HG03097 (cell line): Measurements from ENCODE around the gene PRKRA.
"Not testable (repeated sequence)": the region's sequence is repeated elsewhere in the genome, so short reads cannot be mapped to it uniquely, and the experiment has no call there.

Source experiments
- ATAC-seq: cut with Tn5 transposase; IDR thresholded peaks from one replicate; pipeline ENCODE4 v1.9.1; 2021; ENCODE audit not compliant: unreplicated experiment, low FRiP score

Gene PRKRA

DNA sequence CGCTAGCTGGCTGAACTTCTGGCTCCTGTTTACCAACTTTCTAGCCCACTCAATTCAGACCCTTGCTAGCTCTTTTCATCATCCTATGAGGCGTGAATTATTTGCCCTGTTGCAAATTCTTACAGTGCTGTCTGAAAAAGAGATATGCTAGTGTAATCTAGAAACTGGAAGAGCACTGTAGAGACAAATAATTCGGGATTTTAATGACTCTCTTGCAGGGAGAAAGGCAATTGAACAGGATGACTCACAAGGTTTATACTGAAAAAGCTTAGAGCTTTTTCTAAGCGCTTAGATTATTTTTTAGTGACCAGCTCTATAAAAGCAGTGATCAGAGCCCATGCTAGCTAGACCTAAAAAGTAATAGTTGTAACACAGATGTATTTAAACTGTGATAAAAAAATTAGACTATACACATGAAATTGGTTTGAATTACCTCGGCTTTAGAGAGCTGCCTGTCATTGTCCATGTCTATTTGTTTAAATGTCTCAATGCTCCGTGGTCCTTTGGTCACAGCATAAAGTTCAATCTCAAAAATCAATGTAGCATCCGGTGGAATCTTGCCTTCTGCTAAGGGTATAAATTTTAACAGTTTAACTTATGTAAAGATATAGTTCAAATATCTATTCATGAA, 18.4 kb upstream of the PRKRA start:
- no peak for ATAC-seq

DNA sequence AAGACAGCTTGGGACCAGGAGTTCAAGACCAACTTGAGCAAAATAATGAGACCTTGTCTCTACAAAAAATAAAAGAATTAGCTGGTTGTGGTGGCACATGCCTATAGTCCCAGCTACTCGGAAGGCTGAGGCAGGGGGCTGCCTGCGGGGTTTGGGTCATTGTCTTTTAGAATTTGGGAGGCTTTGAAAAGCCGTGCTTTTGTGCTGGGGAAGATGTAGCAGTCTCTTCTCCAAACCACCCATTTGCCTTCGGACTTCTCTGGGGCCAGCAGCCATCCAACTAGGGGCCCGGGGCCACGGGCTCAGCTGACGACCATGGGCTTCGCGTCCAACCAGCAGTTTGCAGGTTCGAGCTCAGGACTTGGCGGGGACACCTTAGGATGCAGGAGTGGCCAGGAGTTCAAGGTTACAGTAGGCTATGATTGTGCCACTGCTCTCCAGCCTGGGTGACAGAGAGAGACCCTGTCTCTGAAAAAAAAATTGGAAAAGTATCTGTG, 6.5 kb upstream of the PRKRA start:
- no peak for ATAC-seq

DNA sequence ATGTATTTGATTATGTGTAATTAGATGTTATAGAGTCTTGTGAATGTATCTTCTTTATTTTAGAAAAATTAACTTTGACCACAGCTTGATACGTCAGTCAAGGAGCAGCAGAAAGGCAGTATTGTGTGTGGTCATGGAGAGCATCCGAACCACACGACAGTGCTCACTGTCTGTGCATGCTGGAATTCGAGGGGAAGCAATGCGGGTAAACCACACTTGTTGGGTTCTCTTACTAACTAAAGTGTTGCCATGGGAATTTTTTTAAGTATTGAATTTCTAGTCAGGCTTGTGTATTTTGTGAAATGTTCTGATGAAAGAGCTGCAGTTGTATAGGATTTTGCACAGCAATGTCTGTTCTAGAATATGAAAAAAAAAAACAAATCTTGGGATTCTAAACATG, 5.0 kb upstream of the PRKRA start:
- ATAC-seq = no peak

DNA sequence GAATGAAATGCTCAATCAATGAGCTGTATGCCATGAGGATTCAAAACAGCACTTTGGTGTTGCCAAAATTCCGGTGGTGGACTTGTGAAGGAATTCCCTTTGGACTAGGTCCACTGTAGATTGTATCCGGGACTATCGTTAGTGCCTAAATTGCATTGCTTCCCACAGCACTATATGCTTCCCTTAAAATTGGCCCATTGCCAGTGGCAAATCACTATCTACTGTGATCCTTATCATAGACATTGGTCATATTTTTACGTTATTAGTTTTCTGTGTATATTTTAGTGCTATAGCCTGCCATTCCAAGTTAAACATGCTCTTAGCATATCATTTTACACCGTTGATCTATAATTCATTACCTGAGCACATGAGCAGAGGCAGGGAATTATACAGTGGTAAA, 1.9 kb upstream of the PRKRA start:
- no peak for ATAC-seq

DNA sequence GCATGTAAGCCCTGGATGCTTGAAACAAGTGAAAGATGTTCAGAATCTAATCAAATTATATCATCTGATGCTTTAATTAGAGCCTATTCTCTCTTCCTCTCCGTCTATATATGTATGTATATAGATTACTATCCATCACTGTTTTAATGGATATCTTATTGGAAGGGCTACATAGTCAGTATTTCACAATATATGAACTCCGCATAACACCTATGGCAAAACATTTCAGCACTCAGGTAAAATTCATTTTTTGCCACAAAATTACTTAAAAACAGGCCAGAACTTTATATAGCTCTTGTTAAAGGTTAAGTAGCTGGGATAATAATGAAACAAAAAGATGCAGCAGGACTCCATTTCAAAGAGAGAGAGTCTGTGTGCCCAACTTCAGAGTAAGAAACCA, 1.4 kb upstream of the PRKRA start:
- ATAC-seq = no peak

DNA sequence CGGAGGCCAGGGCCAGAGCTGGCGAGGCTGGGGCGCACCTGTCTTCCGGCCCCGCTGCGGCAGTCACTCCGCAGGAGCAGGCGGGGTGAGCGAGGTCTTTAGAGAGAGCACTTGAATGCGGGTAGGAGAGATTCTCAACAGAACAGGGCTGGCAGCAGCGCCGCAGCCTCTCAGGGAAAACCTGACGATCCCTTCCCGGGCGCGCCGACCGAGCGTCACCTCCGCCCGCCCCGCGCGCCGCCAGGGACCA, 526 bp downstream of the PRKRA start:
- peak; percentile 39 for ATAC-seq

DNA sequence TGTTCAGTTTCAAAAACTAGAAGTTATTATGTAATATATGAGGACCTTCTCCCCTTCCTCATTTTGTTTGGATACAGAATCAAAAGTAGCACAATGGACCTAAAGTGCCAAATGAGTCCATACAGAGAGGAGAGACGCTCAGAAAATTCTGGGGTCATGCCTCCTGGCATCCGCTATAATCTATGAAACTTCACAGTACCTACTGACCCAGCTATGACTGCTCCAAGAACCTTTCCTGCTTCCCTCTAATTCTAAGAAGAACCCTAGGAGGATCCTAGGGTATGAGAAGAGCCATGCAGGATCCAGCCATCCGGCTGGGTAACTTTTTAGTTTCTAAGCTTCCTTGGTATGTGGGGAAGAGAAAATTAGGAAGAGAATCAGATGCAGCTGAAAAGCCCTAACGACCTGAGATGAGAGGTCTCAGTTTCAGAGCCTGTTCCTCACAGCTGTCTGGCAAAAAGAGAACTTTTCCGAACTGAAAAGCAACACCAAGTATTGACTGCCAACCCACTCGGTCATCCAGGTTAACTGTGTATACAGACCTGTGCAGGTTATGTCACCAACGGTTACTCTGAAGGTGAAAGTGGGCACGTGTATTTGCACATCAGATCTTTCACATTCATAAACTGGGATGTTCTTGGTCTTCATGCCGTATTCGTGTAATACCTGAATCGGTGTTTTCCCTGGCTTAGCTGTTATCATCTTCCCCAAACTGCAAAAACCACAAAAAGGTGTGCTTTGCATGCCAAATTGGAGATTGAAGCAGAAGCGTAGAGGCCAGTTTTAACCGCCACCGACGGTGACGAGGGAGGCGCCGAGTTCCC, 1.1 kb downstream of the PRKRA start:
- ATAC-seq = peak; percentile 10

DNA sequence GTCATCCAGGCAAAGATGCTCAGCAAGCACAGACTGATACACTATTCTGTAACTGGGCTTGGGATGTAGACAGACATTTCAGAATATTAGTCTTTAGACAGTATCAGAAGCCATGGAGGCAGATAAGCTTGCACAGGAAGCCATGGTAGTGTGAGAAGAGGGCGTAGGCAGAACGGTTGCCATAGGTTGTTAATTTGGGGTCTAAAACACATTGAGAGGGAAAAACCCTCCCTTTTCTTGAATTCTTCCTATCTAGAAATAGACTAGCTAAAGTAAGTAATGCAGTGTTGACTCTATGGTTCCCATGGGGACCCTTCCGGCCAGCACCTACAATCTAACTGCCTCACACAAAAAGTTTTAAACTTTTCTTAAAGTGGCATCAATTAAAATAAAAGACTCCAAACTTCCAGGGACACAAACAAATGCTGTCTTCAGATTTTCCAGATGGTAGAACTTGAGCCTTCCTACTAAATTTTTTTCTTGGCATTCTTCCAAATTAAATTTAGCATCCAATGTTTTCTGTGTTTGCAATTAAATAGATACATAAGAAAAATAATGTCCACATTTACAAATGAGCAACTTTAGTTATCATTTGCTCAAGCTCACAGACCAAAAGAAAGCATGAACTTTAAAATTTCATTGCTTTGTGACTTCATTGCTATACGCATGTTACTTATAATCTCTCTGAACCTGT, 1.9 kb downstream of the PRKRA start:
- ATAC-seq = no peak

DNA sequence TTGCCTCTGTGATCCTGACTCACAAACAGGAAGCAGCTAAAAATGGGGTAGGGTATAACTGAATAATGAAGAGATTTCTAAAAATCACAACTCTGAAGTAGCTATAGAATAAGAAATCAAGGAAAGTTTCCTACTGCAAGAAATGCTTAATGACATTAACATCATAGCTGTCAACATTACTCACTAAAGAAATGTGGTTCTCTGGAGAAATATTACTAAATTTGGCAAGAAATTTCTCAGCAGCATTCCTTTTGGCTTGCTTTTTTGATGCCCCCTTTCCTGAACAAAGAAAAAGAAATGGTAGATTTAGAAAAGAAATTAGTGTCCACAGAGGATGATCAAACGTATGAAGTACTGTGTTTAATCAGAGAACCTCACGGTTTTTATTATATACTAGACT, 9.5 kb downstream of the PRKRA start:
- no peak for ATAC-seq

DNA sequence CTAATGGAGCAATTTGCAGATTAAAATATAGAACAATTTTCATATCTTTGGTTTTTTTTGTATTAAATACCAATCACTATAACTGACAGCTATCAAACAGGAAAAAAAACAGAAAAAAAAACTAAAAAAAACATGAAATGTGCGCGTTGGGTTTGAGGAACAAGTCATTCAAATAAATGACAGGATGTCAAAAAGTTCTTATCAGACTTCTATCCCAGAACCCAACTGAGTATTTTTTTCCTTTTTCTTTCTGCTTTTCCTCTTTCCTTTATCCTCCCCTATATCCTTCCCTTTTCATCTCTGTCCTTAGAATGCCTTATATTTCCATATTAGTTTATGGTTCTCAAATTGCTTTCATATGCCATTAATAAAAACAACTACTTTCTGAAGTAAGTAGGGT, 14.3 kb downstream of the PRKRA start:
- ATAC-seq = no peak

DNA sequence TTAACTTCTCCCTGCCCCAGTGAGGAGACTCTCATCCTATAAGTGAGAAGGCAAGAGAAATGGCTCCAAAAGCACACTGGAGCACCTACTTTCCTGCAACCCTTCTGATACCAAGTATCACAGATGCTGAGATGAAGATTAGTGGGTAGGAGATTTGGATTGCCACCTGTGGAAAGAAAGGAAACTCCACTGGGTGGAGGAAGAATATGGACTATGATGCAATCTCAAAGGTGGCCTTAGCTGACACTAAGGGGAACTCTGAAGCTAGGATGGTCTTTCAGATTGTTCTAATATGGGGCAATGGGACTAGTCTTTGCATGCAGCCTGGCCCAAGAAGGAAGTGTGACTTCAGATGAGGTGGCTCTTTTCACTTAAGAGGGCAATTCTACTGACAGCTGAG, 21.6 kb downstream of the PRKRA start:
- ATAC-seq = no peak

DNA sequence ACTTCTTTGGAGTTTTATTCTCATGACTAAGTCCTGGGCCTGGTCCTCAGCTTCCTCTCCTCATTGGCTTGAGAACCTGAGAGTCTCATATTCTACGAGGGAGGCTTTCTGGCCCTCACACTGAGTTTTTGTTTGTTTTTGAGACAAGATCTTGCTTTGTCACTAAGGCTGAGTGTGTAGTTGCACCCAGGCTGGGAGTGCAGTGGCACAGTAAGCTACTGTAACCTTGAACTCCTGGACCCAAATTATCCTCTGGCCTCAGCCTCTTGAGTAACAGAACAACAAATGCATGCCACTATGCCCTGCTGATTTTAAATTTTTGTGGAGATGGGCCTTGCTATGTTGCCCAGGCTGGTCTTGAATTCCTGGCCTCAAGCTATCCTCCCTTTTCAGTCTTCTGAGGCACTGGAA, 22.6 kb downstream of the PRKRA start:
- ATAC-seq = no peak

DNA sequence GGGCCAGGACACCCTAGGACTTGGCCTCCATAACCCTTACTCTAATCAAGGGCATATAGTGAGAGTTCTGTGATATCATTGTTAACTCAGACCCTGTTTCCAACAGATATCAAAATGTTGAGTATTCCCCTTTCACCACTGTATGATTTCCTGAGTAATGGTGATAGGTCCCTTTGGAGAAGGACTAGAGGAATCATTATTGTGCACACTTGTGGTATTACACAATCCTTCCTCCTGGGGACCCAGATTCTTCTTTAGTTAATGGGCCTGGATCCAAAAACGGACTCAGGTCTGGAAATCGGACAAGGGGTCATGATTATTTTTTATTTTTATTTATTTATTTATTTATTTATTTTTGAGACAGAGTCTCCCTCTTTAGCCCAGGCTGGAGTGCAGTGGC, 23.5 kb downstream of the PRKRA start:
- no peak for ATAC-seq

DNA sequence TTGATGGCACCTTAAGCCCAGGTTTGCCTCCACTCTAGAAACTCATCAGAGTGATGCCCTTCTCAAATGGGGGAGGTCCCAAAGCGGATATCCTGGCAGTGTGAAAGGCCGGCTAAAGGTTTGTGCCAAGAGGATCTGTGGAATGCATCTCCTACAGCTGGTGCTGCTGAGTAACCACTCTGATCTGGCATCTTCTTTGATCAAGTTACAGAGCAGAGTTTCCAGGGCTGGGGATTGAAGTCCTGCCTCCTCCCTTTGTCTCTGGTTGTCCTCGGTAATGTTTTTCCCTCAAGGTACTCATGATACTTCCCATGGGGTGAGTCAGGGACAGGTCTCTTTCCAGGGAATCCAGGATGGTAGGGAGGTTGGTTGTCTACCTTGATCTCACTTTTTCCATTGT, 24.6 kb downstream of the PRKRA start:
- no peak for ATAC-seq

DNA sequence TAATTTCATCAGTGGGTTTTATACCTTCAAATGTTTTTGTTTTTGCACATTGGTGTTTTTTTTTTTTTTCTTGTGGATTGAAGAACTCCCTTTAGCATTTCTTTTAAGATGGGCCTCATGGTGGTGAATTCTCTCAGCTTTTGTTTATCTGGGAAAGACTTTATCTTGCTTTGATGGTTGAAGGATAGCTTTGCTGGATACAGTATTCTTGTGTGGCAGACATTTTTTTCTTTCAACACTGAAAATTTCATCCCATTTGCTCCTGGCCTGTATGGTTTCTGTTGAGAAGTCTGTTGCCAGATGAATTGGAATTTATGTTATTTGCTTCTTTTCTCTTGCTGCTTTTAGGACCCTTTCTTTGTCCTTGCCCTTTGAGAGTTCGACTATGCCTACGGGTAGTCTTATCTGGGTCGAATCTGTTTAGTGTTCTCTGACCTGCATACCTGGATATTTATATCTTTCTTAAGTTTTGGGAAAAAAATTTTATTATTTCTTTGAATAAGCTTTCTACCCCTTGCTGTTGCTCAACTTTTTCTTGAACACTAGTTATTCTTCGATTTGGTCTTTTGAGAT, 25.6 kb downstream of the PRKRA start:
- ATAC-seq = no peak

DNA sequence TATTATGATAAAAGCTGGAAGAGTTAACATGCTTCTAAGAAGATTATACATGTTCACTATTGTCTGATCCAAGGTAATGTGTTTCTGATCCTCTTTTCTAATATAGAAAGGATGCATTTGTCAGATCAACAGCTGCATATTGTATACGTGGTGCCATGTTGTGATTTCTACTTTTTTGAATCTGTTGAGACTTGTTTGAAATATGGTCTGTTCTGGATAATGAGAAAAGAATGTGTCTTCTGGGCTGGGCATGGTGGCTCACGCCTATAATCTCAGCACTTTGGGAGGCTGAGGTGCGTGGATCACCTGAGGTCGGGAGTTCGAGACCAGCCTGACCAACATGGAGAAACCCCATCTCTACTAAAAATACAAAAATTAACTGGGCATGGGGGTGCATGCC, 27.2 kb downstream of the PRKRA start:
- ATAC-seq = not testable (repeated sequence)

DNA sequence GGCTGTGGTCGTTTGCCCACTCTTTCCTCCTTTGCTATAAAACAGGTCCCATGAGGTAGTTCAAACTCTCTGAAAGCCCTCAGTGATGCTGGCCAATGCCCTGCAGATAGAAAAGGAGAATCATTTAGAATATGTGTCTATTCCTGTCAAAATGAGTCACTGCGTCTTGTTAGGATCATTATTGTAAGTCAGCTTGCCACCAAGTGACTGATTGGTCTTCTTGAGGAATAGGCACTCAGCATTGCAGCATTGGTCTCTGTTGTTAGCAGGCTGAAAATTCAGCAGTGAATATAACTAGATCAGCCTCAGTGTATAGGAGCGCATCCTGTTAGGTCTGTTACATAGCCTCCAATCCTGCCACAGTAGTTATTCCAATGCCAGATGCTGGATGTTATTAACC, 28.9 kb downstream of the PRKRA start:
- no peak for ATAC-seq

DNA sequence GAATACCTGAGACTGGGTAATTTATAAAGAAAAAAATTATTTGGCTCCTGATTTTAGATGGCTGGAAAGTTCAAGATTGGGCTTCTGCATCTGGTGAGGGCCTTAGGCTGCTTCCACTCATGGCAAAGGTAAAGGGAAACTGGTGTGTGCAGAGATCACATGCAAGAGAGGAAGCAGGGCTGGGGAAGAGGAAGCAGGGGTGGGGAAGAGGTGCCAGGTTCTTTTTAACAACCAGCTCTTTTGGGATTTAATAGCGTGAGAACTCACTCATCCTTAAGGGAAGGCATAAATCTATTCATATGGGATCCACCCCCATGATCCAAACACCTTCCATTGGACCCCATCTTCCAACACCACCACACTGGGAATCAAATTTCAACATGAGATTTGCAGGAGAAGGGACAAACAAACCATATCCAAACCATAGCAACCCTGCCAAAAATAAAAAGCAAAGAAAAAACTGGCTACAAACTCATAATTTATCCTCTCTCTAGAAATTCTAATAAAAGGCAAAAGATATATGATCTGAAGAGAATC, 30.4 kb downstream of the PRKRA start:
- no peak for ATAC-seq

DNA sequence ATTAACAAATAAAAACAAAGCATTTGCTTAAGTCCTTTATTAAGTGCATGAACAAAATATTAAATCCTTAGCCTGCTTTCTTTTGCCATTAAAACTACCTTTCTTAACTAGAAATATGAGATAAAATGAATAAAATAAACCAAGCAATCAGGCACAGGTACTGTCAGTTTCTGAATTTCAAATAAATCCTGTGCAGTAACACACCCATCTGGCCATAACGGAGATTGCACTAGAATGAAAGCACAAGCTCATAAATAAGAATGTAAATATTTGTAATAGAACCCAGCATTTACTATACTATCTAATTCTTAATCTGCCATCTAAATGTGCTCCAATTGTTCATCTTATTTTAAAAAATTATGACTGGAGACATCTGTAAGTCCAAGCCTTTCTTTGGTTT, 31.9 kb downstream of the PRKRA start:
- ATAC-seq = no peak

DNA sequence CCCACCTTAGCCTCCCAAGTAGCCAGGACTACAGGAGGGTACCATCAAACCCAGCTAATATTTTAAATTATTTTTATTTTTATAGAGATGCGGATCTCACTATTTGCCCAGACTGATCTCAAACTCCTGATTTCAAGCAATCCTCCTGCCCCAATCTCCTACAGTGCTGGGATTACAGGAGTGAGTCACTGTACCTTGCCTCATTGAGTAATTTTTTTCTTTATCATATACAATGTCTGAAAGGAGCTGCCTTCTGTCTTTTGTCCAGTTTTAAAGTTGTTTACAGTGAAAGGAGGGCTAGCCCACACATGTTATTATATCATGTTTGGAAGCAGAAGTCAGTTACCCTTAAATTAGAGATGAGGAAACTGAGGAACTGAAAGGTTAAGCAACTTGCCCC, 32.5 kb downstream of the PRKRA start:
- ATAC-seq = no peak

DNA sequence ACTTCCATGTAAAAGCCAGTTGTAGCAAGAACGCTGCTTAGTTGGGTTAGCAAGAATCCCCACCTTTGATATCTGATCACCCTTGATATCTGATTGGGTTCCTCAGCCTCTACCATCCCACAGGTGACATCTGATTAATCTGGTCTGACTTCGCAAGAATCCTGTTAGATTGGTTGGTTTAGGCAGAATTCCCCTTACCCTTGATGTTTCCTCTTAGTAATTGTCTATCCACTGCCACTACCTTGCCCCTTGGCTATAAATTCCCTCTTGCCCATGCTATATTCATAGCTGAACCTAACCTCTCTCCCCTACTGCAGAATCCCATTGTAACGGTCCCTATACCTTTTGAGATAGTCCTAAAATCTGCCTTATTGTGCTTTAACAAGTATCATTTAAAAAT, 33.1 kb downstream of the PRKRA start:
- ATAC-seq = no peak
